Calu3 (cell line): ENCODE results near the gene ZNF750. TPM values are rescaled to one million over a fixed set of nuclear protein-coding genes. Genes with fewer than 3 reads are reported as not detected.
A peak's percentile ranks its signal among the peaks of the same experiment; 100 is the strongest.

Source experiments
- BruUV-seq: library from RNA; stranded (reverse); fragments of 400-500 nt; replicated peaks from 2 replicates; lab custom pipeline; 2021; lab: Mats Ljungman, UMichigan
- CTCF ChIA-PET: fragments of 300-600 bp; sonication (Branson Sonifier 250); formaldehyde crosslinking; loops from one replicate; lab custom pipeline; 2022; ENCODE audit warnings: antibody characterized with exemption; lab: Charles Lee
- DNase-seq: peaks from one replicate; pipeline ENCODE4 v3.0.0; 2022
- H3K27ac Mint-ChIP-seq: one replicate; pipeline ENCODE4 v1.8.0; 2022; ENCODE audit warnings: mixed read lengths; ENCODE audit not compliant: unreplicated experiment
- H3K27me3 Mint-ChIP-seq: one replicate; pipeline ENCODE4 v1.8.0; 2022; ENCODE audit warnings: mixed read lengths; ENCODE audit not compliant: unreplicated experiment
- H3K36me3 Mint-ChIP-seq: one replicate; pipeline ENCODE4 v1.8.0; 2022; ENCODE audit warnings: mild to moderate bottlenecking, moderate library complexity, mixed read lengths; ENCODE audit not compliant: insufficient read depth, unreplicated experiment
- H3K4me1 Mint-ChIP-seq: one replicate; pipeline ENCODE4 v1.8.0; 2022; ENCODE audit warnings: mild to moderate bottlenecking, low read depth, mixed read lengths; ENCODE audit not compliant: unreplicated experiment
- H3K4me3 Mint-ChIP-seq: one replicate; pipeline ENCODE4 v1.8.0; 2022; ENCODE audit warnings: mild to moderate bottlenecking, low read depth, moderate library complexity, mixed read lengths; ENCODE audit not compliant: unreplicated experiment
- H3K9me3 Mint-ChIP-seq: one replicate; pipeline ENCODE4 v1.8.0; 2022; ENCODE audit warnings: low read depth, mixed read lengths; ENCODE audit not compliant: unreplicated experiment
- CTCF ChIP-seq: fragments of 200-600 bp; IDR thresholded peaks from one replicate; pipeline ENCODE4 v1.8.0; 2022; ENCODE audit warnings: antibody characterized with exemption; ENCODE audit not compliant: unreplicated experiment
- intact Hi-C: fragments of 100-400 bp; cut with micrococcal nuclease; formaldehyde crosslinking; loops from one replicate; pipeline ENCODE4 v1.10.0; 2022; ENCODE audit not compliant: unreplicated experiment
- total RNA-seq: library from RNA; stranded (reverse); gene quantifications from 2 replicates; pipeline ENCODE4 v1.2.3, GENCODE V29; 2022

Gene ZNF750
- total RNA-seq, 1 experiment from 2014 or later: not detected

- BruUV-seq: no TSS peak
- TF ChIP-seq CTCF: peak; percentile 92
- Mint-ChIP-seq H3K36me3 (peaks cover 5% of the 10 kb centered on the region), H3K27ac (no peak overlapping the region), H3K9me3 (peaks cover 5% of the 10 kb centered on the region), H3K27me3 (no peaks in the 10 kb centered on the region), H3K4me1 (peaks cover 12% of the 10 kb centered on the region), H3K4me3 (no peak overlapping the region)
- intact Hi-C loops: loop anchor here (5.0 kb wide), 1 partner anchor 130 kb away; no protein-coding TSS in a partner anchor
- CTCF ChIA-PET: interaction anchor here (0.6 to 1.5 kb wide), 4 partner anchors 108 to 132 kb away, joined by 3 to 14 read pairs (median 8); no protein-coding TSS in a partner anchor
- DNase-seq: peak; percentile 90
Observed at GRCh38 chr17:82781894-82782274, 57.9 kb downstream of the ZNF750 start.

- H3K27ac Mint-ChIP-seq: no peak overlapping the region
- H3K4me1 Mint-ChIP-seq: peaks cover 12% of the 10 kb centered on the region
- H3K27me3 Mint-ChIP-seq: no peaks in the 10 kb centered on the region
- no TSS peak for BruUV-seq
- no peak overlapping the region for H3K4me3 Mint-ChIP-seq
- peaks cover 8% of the 10 kb centered on the region for H3K36me3 Mint-ChIP-seq
- CTCF ChIA-PET: interaction anchor here (1.0 to 1.5 kb wide), 3 partner anchors 108 to 133 kb away, joined by 3 to 14 read pairs (median 12); no protein-coding TSS in a partner anchor
- no peak for DNase-seq
- intact Hi-C loops: loop anchor here (5.0 kb wide), 1 partner anchor 131 kb away; no protein-coding TSS in a partner anchor
- TF ChIP-seq CTCF: no peak
- peaks cover 5% of the 10 kb centered on the region for H3K9me3 Mint-ChIP-seq
Observed at GRCh38 chr17:82780971-82781893, 58.6 kb downstream of the ZNF750 start.

GRCh38 chr17:82780195-82780594, 59.6 kb downstream of the ZNF750 start:
- Mint-ChIP-seq H3K27me3 (no peaks in the 10 kb centered on the region), H3K27ac (no peak overlapping the region), H3K36me3 (peaks cover 8% of the 10 kb centered on the region), H3K9me3 (peaks cover 5% of the 10 kb centered on the region), H3K4me1 (peaks cover 12% of the 10 kb centered on the region), H3K4me3 (no peak overlapping the region)
- intact Hi-C loops: loop anchor here (5.0 kb wide), 1 partner anchor 132 kb away; no protein-coding TSS in a partner anchor
- DNase-seq: no peak
- no TSS peak for BruUV-seq
- CTCF ChIA-PET: interaction anchor here (0.6 kb wide), 1 partner anchor 85 kb away, joined by 3 read pairs; no protein-coding TSS in a partner anchor
- no peak for TF ChIP-seq CTCF

GRCh38 chr17:82779541-82779940, 60.3 kb downstream of the ZNF750 start:
- DNase-seq: no peak
- H3K36me3 Mint-ChIP-seq: peaks cover 8% of the 10 kb centered on the region
- peaks cover 12% of the 10 kb centered on the region for H3K4me1 Mint-ChIP-seq
- no peak overlapping the region for H3K27ac Mint-ChIP-seq
- TF ChIP-seq CTCF: no peak
- H3K27me3 Mint-ChIP-seq: no peaks in the 10 kb centered on the region
- CTCF ChIA-PET: no interaction called here
- no TSS peak for BruUV-seq
- intact Hi-C loops: no loop called here
- H3K9me3 Mint-ChIP-seq: peaks cover 5% of the 10 kb centered on the region
- no peak overlapping the region for H3K4me3 Mint-ChIP-seq

Other genes starting within 250 kb of the ZNF750 start
- gene WDR45B, start 191.6 kb downstream of the ZNF750 start, total RNA-seq: 106 and 108 TPM in 2 replicates
- gene RAB40B, start 141.3 kb downstream of the ZNF750 start, total RNA-seq: 20.5 and 21.9 TPM in 2 replicates
- 44.2 and 49.9 TPM in 2 replicates for gene FN3KRP, start 123.3 kb downstream of the ZNF750 start, total RNA-seq
- gene FN3K, start 104.4 kb downstream of the ZNF750 start, total RNA-seq: 13.4 and 15.5 TPM in 2 replicates
- gene TBCD, start 88.0 kb downstream of the ZNF750 start, total RNA-seq: 76.6 and 90.7 TPM in 2 replicates
- gene METRNL, start 239.6 kb upstream of the ZNF750 start, total RNA-seq: 29.0 and 40.9 TPM in 2 replicates